Spinal cord (tissue), 10 donors: Measurements from ENCODE around the gene RAB4B. TPM values are rescaled to one million over a fixed set of nuclear protein-coding genes. Genes with fewer than 3 reads are reported as not detected.
A peak's percentile ranks its signal among the peaks of the same experiment; 100 is the strongest.

Experiments
- DNase-seq, 6 donors: peaks; one replicate each; pipeline versions ENCODE4 v3.0.0 to v3.0.0-alpha.2; 2013 to 2015; ENCODE audit warnings: low spot score in 6 of 6, low read depth in 4 of 6
- H3K27ac ChIP-seq: one replicate; pipeline ENCODE4 v1.5.1; 2013; ENCODE audit warnings: low read depth, low read length, control low read depth
- H3K27me3 ChIP-seq: one replicate; pipeline ENCODE4 v1.6.1; 2013; ENCODE audit warnings: low read length; ENCODE audit not compliant: control insufficient read depth, insufficient read depth
- H3K36me3 ChIP-seq: one replicate; pipeline ENCODE4 v1.6.1; 2013; ENCODE audit warnings: low read length; ENCODE audit not compliant: control insufficient read depth, insufficient read depth
- H3K4me1 ChIP-seq: one replicate; pipeline ENCODE4 v1.6.1; 2013; ENCODE audit warnings: low read length; ENCODE audit not compliant: control insufficient read depth, insufficient read depth
- H3K4me3 ChIP-seq: one replicate; pipeline ENCODE4 v1.5.1; 2013; ENCODE audit warnings: low read depth, low read length, control low read depth
- H3K9me3 ChIP-seq: one replicate; pipeline ENCODE4 v1.6.1; 2013; ENCODE audit warnings: low read length; ENCODE audit not compliant: control insufficient read depth, insufficient read depth
- WGBS: methylation state at CpG from one replicate; pipeline ENCODE4 v1.1.5; 2013; ENCODE audit warnings: missing lambda C conversion rate; ENCODE audit not compliant: insufficient coverage; 5-methylcytosine and 5-hydroxymethylcytosine counted together
- polyA plus RNA-seq, 2 donors: library from polyadenylated mRNA; unstranded; fragments of 120-200 nt; gene quantifications; one replicate each; pipeline ENCODE4 v1.2.1, GENCODE V29; 2013; ENCODE audit not compliant: insufficient read length in 2 of 2
- total RNA-seq, 2 donors: library from RNA; depleted of rRNA in 1 of 2; stranded (reverse); fragments of 120-200 nt in 1 of 2; fragments of >200 nt in 1 of 2; gene quantifications; one replicate each; pipeline versions ENCODE4 v1.2.3 to v1.2.4, GENCODE V29; 2013 to 2014
- donor health status: healthy.

The RAB4B gene
- total and polyA plus RNA-seq, 4 donors, result 13.1 to 50.8 (median 35.2) TPM

DNA sequence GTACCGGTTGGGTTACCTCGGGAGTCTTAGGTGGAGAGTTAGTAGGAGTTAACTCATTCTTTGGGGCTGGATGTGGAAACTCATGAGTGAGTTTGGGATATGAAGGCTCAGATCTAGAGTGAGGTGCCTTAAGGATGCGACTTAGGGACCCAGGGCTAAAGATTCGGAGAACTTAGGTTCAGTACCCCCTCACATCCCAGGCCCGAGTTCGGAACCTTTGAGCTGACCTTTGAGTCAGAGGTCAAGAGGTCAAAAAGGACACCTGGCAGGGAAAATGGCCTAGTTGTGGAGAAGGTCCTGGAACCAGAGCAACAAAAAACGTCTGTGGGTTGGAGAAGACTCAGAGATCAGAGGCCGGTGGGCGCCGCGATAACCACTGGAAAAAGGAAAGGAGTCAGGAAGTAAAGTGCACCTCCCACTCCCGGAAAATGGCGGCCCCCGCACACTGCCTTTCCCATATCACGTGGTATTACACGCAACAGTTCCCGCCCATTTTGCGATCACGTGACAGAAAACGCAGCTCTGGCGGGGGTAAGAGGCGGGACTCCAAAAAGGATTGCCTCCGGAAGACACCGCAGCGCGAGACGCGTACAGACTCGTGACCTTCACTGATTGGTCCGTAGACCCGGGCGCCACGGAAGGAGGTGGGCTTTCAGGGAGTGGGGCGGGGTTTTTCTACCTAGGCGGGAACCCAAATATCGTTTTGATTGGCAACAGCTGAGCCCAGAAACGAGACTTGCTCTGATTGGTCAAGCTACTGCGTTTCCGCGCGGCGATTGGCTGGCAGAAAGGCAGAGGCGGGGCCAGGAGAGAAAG, 27.8 kb upstream of the RAB4B start, which contains the start of gene ACTMAP:
Gene ACTMAP (minus strand): TSS at position 420 of the 816 bp plus-strand sequence. CDS start 674 bp downstream, outside the sequence.
- whole genome bisulfite sequencing, result under 1% methylated on average over 42 of the region's 43 CpGs
- no peaks in the 10 kb centered on the region for H3K27me3 ChIP-seq
- H3K4me1 ChIP-seq, result peaks cover 26% of the 10 kb centered on the region
- no peaks in the 10 kb centered on the region for H3K9me3 ChIP-seq
- H3K27ac ChIP-seq, result peak within 1 kb of the TSS; percentile 97
- H3K36me3 ChIP-seq, result peaks cover 11% of the 10 kb centered on the region
- H3K4me3 ChIP-seq, result peak within 1 kb of the TSS; percentile 95
- peak; percentile 99 to 100 (median 100) for DNase-seq

DNA sequence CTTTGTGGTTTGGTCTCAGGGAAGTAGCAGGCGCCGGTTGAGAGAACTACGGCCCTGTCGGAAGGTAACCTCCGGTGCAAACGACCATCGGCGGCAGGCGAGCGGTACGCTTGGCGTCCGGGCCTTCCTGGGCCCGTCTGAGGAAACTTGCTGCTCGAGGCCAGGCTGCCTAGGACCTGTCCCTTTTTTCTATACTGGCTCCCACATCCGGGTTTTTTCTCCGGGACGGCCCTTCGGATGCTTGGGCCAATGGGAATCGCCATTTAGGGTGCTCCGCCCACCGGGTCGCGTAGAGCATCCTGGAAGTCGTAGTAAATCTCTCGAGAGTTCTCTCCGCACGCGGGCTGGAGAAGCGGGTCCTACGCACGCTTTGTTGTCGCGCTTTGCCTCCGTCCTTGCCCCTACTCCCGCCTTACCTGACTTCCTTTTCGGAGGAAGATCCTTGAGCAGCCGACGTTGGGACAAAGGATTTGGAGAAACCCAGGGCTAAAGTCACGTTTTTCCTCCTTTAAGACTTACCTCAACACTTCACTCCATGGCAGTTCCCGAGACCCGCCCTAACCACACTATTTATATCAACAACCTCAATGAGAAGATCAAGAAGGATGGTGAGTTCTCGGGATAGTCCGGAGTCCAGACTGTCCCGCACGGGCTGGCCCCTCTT, 27.0 kb upstream of the RAB4B start, which contains the start of gene SNRPA:
Gene SNRPA (plus strand): TSS at position 330 of the 664 bp plus-strand sequence. CDS start 206 bp downstream, at position 536.
- Histone ChIP-seq H3K27ac (peak within 1 kb of the TSS; percentile 97), H3K4me3 (peak within 1 kb of the TSS; percentile 95), H3K4me1 (peaks cover 26% of the 10 kb centered on the region), H3K9me3 (no peaks in the 10 kb centered on the region), H3K27me3 (no peaks in the 10 kb centered on the region), H3K36me3 (peaks cover 17% of the 10 kb centered on the region)
- WGBS, result 0% methylated on average over 44 of the region's 46 CpGs
- DNase-seq, result peak; percentile 96 to 100 (median 99)

DNA sequence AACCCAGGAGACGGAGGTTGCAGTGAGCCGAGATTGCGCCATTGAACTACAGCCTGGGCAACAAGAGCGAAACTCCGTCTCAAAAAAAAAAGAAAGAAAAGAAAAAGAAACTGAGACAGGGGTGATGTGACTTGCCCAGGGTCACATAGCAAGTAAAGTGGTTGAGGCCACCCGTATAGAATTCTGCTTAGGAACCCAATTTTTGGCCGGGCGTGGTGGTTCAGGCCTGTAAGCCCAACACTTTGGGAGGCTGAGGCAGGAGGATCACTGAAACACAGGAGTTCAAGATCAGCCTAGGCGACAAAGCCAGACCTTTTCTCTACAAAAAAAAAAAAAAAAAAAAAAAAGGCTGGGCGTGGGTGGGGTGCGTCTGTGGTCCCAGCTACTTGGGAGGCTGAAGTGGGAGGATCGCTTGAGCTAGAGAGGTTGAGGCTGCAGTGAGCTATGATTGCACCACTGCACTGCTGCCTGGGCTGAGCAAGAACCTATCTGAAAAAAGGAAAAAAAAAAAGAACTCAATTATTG, 25.7 kb upstream of the RAB4B start:
- Histone ChIP-seq H3K4me3 (no peak overlapping the region), H3K36me3 (peaks cover 24% of the 10 kb centered on the region), H3K27me3 (no peaks in the 10 kb centered on the region), H3K4me1 (peaks cover 26% of the 10 kb centered on the region), H3K9me3 (no peaks in the 10 kb centered on the region), H3K27ac (no peak overlapping the region)
- 83% methylated on average over 8 of the region's 12 CpGs for WGBS
- no peak for DNase-seq

DNA sequence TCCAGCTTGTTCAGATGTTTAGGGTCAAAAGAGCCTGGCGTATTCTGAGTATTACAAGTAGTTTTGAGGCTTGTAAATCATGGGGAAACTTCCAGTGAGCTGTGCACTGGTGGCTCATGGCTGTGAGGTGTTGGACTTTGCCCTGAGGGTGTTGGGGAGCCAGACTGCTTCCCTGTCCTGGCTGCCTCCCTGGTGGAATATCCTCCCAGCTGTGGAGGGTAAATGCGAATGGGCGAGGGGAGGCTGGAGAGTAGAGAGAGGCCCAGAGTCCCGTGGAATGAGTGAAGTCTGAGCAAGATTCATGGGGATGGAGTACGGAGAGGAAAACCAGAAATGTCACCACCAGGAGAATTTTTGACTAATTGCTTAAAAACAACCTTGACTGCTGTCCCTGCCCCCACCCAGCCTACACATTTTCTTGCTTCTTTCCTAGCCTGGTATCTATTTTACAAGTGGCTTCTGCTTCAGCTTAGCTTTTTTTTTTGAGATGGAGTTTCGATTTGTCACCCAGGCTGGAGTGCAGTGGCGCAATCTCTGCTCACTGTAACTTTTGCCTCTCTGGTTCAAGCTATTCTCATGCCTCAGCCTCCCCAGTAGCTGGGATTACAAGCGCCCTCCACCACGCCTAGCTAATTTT, 23.3 kb upstream of the RAB4B start:
- no peak overlapping the region for H3K4me3 ChIP-seq
- peaks cover 46% of the 10 kb centered on the region for H3K36me3 ChIP-seq
- H3K9me3 ChIP-seq, result no peaks in the 10 kb centered on the region
- DNase-seq, result no peak
- no peaks in the 10 kb centered on the region for H3K27me3 ChIP-seq
- no peak overlapping the region for H3K27ac ChIP-seq
- peaks cover 12% of the 10 kb centered on the region for H3K4me1 ChIP-seq
- 86% methylated on average over 6 of the region's 9 CpGs for WGBS

DNA sequence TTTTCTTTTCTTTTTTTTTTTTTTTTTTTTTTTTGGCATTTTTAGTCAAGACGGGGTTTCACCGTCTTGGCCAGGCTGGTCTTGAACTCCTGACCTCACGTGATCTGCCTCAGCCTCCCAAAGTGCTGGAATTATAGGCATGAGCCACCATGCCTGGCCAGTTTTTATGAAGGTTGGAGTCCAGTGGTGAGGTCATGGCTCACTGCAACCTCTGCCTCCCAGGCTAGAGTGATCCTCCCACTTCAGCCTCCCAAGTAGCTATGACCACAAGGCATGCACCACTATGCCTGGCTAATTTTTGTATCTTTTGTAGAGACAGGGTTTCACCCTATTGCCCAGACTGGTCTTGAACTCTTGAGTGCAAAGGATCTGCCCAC, 22.8 kb upstream of the RAB4B start:
- Histone ChIP-seq H3K4me3 (no peak overlapping the region), H3K27ac (no peak overlapping the region), H3K4me1 (peaks cover 10% of the 10 kb centered on the region), H3K9me3 (no peaks in the 10 kb centered on the region), H3K27me3 (no peaks in the 10 kb centered on the region), H3K36me3 (peaks cover 50% of the 10 kb centered on the region)
- 100% methylated on average over 1 of the region's 3 CpGs for WGBS
- DNase-seq, result no peak

DNA sequence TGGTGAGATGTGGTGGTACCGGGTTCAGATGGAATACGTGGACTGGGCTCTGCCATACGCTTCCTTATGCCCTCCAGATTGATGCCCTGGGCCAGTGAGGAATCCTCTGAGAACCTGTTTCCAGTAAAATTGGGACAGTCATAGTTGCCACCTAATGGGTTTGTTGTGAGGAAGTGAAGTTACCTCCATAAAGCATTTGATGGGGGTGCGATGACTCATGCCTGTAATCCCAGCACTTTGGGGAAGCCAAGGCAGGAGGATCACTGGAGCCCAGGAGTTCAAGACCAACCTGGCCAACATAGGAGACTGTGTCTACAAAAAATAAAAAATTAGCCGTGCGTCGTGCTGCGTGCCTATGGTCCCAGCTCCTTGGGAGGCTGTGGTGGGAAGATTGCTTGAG, 22.3 kb upstream of the RAB4B start:
- no peaks in the 10 kb centered on the region for H3K9me3 ChIP-seq
- H3K27me3 ChIP-seq, result no peaks in the 10 kb centered on the region
- no peak overlapping the region for H3K4me3 ChIP-seq
- H3K36me3 ChIP-seq, result peaks cover 55% of the 10 kb centered on the region
- no peak for DNase-seq
- H3K4me1 ChIP-seq, result peaks cover 10% of the 10 kb centered on the region
- H3K27ac ChIP-seq, result no peak overlapping the region
- WGBS, result 100% methylated on average over 4 of the region's 8 CpGs

DNA sequence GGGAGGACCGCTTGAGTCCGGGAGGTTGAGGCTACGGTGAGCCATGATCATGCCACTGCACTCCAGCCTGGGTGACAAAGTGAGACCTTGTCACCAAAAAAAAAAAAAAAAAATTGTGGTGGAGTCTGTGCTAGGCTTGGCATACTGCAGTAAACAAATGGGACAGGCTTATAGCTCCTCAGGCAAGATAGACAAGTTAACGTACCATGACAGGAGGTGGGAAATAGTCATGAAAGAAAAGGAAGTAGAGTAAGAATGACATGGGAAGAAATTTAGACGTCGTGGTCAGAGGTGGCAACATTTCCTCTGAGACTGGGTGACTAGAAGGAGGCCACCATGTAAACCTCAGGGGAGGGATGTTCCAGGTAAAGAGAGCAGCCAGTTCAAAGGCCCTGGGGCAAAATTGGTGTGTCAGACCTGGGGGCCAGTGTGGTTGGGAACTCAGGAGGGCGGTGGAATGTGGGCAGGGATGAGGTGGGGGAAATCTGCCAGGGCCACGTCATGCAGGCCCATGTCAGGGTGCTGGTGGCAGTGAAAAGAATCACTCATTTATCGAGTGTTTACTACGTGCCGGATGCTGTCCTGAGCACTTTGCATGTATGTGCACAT, 21.4 kb upstream of the RAB4B start:
- Histone ChIP-seq H3K27ac (no peak overlapping the region), H3K4me1 (peaks cover 10% of the 10 kb centered on the region)
- 94% methylated on average over 10 of the region's 11 CpGs for WGBS

DNA sequence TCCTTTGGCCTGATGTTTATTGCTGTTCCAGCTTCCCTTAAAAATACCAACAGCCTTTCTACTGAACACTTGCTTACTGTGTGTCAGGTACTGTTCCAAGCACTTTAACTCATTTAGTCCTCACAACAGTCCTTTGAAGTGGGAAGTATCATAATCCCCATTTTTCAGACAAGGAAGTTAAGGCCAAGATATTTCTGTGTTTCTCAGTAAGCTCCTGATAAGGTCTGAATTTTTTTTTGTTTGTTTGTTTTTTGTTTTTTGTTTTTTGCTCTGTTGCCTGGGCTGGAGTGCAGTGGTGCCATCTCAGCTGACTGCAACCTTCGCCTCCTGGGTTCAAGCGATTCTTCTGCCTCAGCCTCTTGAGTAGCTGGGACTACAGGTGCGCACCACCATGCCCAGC, 19.6 kb upstream of the RAB4B start:
- Histone ChIP-seq H3K9me3 (no peaks in the 10 kb centered on the region), H3K27me3 (no peaks in the 10 kb centered on the region), H3K4me3 (no peak overlapping the region), H3K27ac (no peak overlapping the region), H3K36me3 (peaks cover 82% of the 10 kb centered on the region), H3K4me1 (peaks cover 17% of the 10 kb centered on the region)
- DNase-seq, result no peak
- WGBS, result 97% methylated on average over 3 of the region's 3 CpGs

More for the DNA sequence above, 21.4 kb upstream of the RAB4B start:
- no peak overlapping the region for H3K4me3 ChIP-seq
- H3K9me3 ChIP-seq, result no peaks in the 10 kb centered on the region
- DNase-seq, result no peak
- H3K27me3 ChIP-seq, result no peaks in the 10 kb centered on the region
- H3K36me3 ChIP-seq, result peaks cover 63% of the 10 kb centered on the region

DNA sequence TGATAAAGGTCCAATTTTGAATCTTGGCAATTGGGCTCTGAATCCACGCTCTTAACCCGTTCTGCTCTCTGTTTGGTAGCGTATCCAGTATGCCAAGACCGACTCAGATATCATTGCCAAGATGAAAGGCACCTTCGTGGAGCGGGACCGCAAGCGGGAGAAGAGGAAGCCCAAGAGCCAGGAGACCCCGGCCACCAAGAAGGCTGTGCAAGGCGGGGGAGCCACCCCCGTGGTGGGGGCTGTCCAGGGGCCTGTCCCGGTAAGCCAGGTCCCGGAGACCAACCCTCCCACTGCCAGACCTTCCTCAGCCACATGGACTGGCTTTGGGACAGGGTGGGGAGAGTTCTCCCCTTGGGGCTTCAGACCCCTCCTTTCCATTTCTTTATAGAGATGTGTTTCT, 18.7 kb upstream of the RAB4B start:
- WGBS, result 88% methylated on average over 8 of the region's 13 CpGs
- peaks cover 24% of the 10 kb centered on the region for H3K4me1 ChIP-seq

More for the DNA sequence above, 18.7 kb upstream of the RAB4B start:
- no peak overlapping the region for H3K4me3 ChIP-seq
- no peaks in the 10 kb centered on the region for H3K9me3 ChIP-seq
- H3K27ac ChIP-seq, result no peak overlapping the region
- no peak for DNase-seq
- no peaks in the 10 kb centered on the region for H3K27me3 ChIP-seq
- peaks cover 87% of the 10 kb centered on the region for H3K36me3 ChIP-seq
